Measurements from ENCODE around the gene VPS51. TPM values are rescaled to one million over a fixed set of nuclear protein-coding genes. Genes with fewer than 3 reads are reported as not detected.

VPS51 gene
- total and polyA plus RNA-seq, 9 of the 15 experiments (the other 6 are each of a cell fraction or from before 2014, with no cell fraction given): 1.8 to 143 (median 46.8) TPM

- TF ChIP-seq GMEB1 (CRISPR knock-in tag; IDR thresholded peaks at IDR 0.05) (peak; percentile 35; the same call in 1 of the 2 replicates), ELF2 (CRISPR knock-in tag; IDR thresholded peaks at IDR 0.05) (no peak; the same call in 1 of the 2 replicates), SMARCE1 (IDR thresholded peaks at IDR 0.05) (peak; percentile 15; the same call in 1 of the 2 replicates), GATAD2A (IDR thresholded peaks at IDR 0.05) (peak; percentile 96), VEZF1 (CRISPR knock-in tag; IDR thresholded peaks at IDR 0.05) (peak; percentile 75), POLR2AphosphoS2 (IDR thresholded peaks at IDR 0.05; ENCODE audit: low read length) (no peak; the same call in 1 of the 2 replicates), MBD1 (CRISPR knock-in tag; IDR thresholded peaks at IDR 0.05) (no peak), YBX1 (IDR thresholded peaks at IDR 0.05) (no peak), ILF3 (IDR thresholded peaks at IDR 0.05; ENCODE audit: borderline replicate concordance) (0 out of 2 replicates have a peak, but pooled peaks have one; percentile 78), SIN3A (IDR thresholded peaks at IDR 0.05; ENCODE audit: borderline replicate concordance in 2 of 2, control insufficient read depth in 1 of 2, low read depth in 2 of 2, low read length in 2 of 2) (peak in 1 of 2 experiments; percentile 52; a peak in 1 of 4 replicates), ETV5 (CRISPR knock-in tag; IDR thresholded peaks at IDR 0.05; ENCODE audit: low read depth) (peak; percentile 64), MTA2 (IDR thresholded peaks at IDR 0.05; ENCODE audit: low read depth) (0 out of 2 replicates have a peak, but pooled peaks have one; percentile 18), PYGO2 (tag; IDR thresholded peaks at IDR 0.05) (no peak), ZBTB33 (CRISPR knock-in tag; IDR thresholded peaks at IDR 0.05) (peak; percentile 43; the same call in 1 of the 2 replicates), HOMEZ (CRISPR knock-in tag; IDR thresholded peaks at IDR 0.05) (no peak)
These were observed 16.7 kb downstream of the VPS51 start (continued) for GRCh38 chr11:65112546-65113360.

Measured in K562 (cell line).